HG02623 (cell line): Measurements from ENCODE around the gene RTP5.
A peak's percentile ranks its signal among the peaks of the same experiment; 100 is the strongest.
"Not testable (repeated sequence)": the region's sequence is repeated elsewhere in the genome, so short reads cannot be mapped to it uniquely, and the experiment has no call there.

Experiments used
- ATAC-seq: cut with Tn5 transposase; IDR thresholded peaks from one replicate; pipeline ENCODE4 v1.9.1; 2021; ENCODE audit warnings: moderate library complexity; ENCODE audit not compliant: unreplicated experiment

RTP5 gene

DNA sequence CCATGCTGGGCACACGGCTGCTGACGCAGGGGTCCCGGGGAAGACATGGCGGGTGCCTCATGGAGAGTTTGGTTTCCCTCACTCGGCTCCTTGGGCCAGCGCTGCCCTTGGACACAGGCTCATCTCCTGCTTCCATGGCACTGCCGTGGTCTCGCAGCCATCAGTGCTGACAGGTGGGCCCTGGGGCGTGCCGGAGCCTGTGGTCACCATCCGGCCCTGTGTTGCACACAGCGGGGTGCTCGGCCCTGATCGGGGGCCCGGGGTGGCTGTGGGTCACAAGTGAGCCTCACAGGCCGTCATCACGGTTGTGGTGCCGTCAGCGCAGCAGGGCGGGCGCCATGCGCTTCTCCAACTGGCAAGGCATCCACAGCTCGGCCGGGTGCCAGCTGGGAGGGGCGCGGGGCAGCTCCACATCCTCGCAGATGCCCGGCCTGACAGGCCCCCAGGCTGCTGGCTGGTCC, 582 bp downstream of the RTP5 start:
- ATAC-seq, result no peak

DNA sequence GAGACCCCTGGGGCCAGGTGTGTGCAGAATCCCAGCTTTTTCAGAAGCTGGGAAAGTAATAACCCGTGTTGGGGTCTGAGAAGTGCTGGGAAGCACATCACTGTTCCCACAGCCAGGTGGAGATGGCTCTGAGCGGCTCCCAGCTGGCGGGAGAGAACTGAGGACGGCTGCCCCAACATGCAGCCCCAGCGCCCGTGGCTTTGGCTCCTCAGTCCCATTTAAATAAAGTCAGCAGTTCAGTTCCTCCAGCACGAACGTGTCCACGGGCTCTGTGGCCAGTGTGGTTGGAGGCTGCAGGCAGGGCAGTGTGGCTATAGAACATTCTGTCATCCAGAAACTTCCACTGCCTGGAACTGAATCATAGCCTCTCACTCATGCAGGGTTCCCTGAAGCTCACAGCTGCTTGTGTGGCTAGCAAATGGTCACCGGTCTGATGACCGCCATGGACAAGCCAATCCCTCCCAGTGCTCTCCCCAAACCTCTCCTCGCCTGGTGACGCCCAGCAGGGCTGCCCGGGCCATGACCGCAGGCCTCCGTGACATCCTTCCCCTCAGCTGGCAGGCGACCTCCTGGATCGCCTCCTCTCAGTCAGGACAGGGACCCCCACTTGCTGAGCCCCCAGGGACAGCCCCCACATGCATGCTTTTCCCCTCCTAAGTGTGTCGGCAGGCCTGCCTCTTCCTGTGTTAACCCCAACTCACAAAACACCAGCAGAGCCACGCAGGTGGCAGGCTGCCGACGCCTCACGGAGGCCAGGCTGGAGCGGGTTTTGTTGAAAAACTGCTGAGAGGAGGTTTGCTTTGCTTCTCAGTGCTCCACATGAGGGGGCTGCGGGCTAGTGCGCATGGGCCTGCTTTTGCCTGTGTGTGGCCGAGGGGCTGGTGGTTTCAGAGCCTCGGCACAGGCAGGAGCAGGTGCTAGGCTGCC, 1.3 kb downstream of the RTP5 start:
- no peak for ATAC-seq

DNA sequence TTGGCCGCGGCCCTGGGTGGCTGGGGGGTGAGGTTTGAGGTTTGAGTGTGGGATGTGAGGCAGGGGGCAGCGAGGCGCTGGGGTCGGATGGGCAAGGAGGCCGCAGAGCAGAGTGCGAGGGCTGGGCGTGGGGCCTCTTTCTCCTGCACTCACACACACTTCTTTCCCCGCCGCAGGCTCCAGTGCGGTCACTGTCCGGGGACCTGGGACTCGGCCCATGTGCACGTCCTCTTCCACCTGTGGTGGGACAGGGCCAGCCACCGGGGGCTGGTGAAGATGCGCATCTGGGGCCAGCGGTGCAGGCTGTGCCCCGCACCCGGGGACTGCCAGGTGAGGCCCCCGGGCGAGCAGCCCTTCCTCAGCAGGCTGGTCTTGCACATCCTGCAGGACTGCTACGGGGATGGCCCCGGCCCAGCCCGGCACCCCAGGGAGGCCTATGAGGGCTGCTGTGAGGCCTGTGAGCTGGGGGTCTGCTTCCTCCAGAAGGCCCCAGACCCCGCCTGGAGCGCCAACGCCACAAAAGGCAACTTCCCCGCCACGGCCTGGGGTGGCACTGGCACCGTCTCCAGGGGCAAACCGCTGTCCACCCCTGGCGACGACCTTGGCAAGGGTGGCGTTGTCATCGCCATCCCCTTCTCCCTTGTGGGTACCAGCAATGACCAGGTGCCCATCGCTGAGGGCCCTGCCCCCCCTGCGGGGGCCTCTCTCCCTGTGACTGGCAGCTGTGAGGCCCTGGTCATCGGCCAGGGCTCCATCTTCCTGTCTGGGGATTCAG, 2.2 kb downstream of the RTP5 start:
- ATAC-seq, result no peak

DNA sequence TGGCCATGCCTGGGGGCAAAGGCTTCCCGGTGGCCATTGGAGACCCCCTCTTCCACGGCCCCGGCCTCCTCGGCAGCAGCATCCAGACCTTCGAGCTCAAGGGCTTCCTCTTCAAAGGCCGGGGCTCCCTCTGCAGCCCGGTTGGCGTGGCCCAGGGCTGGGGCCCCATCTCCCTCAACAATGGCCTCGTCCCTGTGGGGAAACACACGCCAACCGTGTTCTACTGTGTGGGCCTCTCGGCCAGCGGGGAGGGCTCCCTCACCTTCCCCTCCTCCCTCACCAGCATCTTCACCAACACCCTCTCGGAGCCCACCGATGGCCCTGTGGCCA, 2.7 kb downstream of the RTP5 start:
- ATAC-seq, result no peak

DNA sequence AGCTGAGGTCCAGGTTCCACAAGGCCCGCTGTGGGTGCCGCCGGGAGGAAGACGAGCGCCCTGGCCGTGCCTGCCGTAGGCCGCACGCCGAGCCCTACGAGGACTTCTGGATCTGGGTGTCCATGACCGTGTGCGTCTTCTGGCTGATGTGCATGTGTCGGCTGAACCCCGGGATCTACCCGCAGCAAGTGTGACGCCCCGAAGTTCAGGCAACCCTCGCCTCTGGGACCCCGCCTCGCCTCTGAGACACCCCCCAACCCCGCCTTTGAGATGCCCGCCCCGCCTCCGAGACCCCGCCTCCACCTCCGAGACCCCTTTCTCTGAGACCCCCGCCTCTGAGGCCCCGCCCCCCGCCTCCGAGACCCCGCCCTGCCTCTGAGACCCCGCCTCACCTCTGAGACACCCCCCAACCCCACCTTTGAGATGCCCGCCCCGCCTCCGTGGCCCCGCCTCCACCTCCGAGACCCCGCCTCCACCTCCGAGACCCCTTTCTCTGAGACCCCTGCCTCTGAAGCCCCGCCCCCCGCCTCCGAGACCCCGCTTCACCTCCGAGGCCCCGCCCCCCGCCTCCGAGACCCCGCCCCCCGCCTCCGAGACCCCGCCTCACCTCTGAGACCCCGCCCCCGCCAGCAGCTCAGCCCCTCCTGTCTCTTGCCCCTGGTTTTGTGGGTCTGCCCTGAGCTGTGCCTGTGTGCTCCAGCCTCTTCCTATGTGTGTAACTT, 3.7 kb downstream of the RTP5 start:
- no peak for ATAC-seq

DNA sequence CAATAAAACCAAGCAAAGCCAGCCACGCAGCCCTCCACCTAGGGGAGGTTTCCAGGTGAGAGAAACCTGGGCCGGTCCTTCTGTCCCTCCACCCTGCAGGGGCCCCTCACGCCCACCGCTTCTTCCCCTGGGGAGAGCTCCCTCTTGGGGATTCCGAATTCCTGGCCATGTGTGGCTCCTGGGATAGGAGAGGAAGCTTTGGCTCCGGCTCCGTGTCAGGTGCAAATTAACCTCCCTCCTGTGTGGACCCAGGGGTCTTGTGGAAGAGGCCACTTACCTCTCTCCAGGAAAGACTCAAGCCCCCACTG, 4.2 kb downstream of the RTP5 start:
- ATAC-seq, result no peak

DNA sequence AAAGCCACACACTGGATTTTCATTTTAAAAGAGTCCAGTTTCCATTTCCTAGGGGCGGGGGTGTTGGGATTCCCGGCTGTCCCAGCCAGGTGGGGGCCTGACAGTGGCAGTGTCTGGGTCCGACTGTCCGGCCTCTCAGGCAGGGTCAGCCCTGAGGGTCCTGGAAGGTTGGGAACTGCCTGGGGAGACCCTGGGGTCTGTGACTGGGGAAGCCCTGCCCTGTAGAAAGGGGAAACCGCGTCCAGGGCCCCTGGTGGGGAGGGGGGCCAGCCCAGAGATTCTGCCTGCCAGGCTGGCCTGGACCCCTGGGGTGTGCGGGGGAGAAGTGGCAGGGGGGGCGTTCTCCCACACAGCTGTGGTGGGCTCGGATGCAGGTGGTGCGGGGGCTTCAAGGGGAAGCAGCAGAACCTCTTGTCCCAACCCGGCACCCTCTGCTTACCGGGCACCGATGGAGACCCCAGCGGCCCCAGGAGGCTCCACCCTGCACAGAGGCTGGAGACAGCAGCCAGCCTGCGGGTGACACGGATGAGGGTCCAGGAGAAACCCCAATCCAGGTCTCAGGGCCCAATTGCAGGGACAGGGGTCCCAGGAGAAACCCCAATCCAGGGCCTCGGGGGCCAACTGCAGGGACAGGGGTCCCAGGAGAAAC, 4.9 kb downstream of the RTP5 start:
- ATAC-seq, result no peak

DNA sequence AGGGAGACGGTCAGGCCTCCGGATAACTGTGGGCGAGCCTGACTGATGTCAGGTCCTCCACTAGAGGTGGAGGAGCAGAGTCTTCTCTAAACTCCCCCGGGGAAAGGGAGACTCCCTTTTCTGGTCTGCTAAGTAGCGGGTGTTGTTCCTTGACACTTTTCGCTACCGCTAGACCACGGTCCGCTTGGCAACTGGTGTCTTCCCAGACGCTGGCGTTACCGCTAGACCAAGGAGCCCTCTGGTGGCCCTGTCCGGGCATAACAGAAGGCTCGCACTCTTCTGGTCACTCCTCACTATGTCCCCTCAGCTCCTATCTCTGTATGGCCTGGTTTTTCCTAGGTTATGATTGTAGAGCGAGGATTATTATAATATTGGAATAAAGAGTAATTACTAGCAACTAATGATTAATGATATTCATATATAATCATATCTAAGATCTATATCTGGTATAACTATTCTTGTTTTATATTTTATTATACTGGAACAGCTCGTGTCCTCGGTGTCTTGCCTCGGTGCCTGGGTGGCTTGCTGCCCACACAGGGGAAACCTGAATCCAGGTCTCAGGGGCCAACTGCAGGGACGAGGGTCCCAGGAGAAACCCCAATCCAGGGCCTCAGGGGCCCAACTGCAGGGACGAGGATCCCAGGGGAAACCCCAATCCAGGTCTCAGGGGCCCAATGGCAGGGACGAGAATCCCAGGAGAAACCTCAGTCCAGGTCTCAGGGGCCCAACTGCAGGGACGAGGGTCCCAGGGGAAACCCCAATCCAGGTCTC, 6.4 kb downstream of the RTP5 start:
- not testable (repeated sequence) for ATAC-seq

DNA sequence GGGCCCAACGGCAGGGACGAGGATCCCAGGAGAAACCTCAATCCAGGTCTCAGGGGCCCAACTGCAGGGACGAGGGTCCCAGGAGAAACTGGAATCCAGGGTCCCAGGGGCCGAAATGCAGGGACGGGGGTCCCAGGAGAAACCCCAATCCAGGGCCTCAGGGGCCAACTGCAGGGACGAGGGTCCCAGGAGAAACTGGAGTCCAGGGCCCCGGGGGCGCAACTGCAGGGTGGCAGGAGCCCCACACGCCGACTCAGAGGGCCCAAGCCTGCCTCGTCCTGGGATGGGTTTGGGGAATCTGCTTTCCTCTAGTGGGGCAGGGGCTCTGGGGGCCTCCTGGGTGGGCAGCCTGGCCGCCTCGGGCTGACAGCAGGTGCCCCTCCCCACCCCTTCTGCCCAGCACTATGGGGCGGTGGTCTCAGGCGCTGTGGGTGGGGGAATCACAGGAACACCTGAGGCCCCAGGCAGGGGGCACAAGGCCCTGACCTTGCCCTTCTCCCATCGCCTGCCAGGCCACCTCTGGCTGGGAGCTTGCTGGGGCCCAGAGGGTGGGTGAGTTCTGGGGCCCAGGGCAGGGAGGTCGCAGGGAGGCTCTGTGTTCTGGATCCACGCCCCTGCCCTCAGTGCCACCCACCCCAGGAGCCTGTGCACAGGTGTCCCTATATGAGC, 7.1 kb downstream of the RTP5 start:
- ATAC-seq, result no peak

DNA sequence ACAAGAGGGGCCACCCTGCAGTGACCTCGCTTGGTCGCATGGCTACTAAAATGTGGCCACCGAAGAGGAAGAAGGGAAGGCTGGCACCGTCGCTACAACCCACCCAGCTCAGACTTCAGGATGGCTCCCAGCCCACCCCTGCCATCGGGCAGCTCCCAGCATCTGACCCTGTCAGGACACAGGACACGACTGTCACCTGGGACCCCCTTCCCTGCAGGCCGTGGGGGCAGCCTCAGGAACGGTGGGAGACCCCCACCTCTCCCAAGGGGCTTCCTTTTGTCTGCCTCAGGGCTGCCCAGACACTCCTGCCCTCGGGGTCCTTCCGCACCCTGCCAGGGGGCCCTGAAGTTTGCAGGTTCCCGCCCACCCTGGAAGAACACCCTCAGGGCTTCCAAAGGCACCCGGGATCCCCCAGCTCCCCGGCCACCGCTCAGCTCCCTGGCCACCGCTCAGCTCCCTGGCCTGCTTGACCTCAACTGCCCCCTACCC, 7.7 kb downstream of the RTP5 start:
- no peak for ATAC-seq

DNA sequence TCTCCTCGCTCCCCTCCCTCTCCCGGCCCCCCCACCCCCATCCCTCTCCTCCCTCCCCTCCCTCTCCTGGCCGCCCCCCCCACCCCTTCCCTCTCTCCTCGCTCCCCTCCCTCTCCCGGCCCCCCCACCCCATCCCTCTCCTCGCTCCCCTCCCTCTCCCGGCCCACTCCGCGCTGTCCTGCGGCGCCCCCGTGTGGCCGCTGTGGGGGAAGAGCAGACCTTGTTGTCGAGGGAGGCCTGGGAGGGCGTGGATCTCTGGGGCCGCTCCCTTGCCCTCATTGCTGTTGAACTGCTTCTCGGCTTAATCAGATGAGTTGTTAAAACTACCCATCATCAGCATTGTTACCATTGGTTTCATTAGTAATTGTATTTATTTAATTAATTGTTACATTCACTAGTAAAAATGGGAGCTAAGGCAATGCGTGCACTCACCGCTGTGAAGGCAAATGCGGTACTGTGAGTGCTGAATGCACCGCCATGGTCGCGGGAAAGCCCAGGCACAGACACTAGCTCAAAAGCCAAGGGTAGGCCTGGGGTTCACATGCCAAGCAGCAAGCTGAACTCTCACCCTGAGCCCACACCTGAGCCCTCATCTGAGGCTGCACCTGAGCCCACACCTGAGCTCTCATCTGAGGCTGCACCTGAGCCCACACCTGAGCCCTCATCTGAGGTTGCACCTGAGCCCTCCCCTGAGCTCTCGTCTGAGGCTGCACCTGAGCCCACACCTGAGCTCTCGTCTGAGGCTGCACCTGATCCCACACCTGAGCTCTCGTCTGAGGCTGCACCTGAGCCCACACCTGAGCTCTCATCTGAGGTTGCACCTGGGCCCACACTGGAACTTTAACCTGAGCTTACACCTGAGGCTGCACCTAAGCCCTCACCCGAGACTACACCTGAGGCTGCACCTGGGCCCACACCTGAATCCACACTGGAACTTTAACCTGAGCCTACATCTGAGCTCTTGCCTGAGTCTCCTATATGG, 8.8 kb downstream of the RTP5 start:
- no peak for ATAC-seq

DNA sequence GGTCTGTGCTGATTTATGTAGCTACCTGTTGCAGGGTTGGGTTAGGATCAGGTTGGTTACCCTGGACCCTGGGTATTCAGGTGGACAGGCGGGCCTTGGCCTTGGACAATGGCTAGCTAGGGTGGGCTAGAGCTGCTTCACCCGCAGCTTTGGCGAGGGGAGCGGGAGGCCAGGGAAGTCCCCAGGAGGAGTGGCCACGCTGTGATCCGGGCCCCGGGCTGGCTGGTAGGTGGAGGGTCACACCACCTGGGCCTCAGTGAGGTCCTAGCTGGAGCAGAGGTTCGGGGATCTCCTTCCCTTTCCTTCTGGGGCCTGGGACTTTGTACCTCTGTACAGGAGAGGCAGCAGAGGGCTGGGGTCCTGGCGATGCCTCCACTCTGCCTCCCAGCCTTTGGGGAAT, 9.8 kb downstream of the RTP5 start:
- ATAC-seq, result no peak

DNA sequence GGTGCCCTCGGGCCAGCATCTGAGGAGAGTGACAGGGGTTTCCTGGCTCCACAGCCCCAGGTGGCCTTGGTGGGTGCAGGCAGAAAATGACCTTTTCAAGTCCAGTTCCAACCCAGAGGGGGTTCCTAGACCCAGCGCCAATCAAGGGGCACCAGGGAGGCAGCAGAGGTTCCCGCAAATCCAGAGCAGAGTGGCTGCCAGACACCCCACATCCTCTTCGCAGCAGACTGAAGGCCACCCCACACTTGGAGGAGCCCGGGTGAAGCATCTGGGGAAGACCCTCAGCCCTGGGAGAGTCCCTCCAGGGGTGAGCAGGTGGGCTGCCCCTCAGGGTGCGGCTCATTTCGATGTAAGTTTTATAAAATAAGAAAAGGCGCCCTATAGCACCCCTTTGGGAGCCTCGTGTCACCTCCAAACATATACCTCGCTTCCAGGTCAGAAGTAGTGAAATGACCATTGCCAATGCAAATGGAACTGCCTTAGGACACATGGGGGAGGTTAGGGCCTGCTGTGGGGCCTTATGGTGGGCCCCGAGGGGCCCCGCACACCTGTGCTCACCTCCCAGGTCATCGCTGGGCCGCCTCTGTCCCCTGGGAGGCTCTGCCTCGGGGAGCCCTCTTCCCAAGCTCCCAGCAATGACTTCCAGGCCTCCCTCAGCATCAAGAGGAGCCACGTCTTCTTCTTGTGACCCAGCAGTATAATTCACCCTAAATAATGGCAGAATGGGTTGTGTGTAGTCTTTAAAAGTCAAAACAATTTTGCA, 11.0 kb downstream of the RTP5 start:
- ATAC-seq, result no peak

DNA sequence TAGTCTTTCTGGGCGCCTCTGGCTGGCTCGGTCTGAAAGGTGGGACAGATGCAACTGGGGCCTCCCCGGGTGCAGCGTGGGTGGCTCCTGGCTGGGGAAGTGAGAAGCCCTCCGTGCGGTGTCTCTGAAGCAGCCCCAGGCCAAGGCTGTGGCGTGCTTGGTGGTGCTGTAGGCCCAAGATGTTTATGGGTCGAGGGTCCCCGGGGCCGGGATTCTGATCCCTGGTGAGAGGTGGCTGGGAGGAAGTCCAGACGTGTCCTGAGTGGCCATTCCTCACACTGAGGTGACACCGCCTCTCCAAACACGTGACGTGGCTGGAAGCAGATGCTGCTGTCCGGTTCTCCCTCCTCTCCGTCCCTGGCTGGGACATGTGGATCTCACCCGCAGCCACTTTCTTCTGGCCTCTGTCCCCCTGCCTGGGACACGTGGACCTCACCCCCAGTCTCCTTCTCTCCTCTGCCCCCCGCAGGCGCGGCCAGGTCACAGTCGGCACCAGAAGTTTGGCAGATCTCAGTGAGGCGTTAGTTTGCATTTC, 12.6 kb downstream of the RTP5 start:
- ATAC-seq, result peak; percentile 57

DNA sequence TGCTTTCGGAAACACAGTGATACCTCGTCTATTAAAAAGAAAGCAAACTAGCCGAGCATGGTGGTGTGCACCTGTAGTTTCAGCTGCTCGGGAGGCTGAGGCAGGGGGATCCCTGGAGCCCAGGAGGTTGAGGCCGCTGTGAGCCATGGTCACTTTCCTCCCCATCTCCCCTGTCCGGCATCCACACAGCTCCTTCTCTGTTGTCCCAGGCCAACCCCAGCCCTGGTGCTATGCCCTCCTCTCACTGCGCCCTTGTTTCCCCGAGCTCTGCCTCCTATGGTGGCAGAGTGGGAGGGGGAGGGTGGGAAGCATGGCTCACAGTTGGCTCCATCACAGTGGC, 15.4 kb downstream of the RTP5 start:
- no peak for ATAC-seq

DNA sequence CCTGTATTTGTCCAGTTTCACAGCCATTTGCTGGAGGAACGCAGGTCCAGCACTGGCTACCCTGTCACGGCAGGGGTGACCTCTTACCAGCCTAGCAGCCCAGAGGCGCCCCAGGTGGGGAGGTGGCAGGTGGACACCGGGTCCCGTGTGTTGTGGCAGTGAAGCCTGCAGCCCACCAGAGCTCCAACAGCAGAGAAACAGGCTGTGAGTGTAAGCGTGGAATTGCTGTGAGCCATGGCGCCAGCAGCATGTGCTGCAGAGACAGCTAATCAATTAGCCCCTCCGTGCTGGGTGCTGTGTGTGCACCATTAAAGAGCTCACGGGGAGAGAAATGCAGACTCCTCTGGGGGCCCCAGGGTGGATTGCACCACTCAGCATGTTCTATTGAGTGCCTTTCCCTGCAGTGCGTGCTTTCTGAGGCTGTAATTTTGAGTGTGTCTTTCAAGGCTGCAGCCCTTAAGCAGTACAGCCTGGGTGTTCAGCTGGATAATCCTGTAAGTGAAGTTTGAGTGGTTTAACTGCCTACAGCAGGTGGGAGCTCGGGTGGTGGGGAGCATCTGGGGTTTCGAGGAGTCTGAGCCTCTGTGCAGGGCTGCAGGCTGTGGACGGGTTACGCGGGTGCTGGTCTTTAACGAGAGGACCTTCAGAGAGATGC, 15.9 kb downstream of the RTP5 start:
- no peak for ATAC-seq

DNA sequence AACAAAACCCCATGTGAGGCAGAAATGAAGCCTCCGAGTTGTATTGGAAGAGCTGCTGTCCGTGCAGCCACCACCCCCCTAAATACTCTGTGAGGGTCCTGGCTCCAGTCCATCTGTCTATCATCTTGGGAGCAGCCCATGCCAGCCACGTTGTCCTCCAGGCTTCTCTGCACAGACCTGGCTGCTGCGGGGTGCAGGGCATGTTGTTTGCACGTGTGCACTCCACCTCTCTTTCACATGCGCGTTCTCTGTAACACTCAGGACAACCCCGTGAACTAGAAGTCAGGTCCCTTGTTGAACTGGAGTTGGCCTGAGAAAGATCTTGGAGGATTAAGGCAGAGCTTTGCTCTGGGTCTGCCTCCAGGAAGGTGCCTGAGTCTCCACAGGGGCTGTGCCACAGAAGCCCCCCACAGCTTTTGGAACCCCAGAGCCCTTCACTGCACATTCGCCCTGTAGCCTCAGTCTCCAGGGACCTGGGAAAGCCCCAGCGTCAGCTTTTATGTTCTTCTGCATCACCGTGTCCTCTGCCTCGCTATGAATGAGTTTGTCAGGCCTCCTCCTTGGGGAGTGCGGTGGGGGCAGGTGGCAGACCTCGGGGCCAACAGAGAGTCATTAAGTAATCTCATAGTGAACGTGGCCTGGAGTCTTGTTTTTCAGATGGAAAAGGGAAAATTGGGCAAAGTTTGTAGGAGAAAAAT, 16.6 kb downstream of the RTP5 start:
- ATAC-seq, result no peak
